Activated CD4-positive, alpha-beta T cell treated with anti-CD3 and anti-CD28 coated beads for 4 hours (primary cell): Measurements from ENCODE around the gene IL17C.

Experiments
- DNase-seq, 2 donors: peaks; one replicate each; pipeline ENCODE4 v3.0.0-alpha.2; 2020

IL17C gene

DNA sequence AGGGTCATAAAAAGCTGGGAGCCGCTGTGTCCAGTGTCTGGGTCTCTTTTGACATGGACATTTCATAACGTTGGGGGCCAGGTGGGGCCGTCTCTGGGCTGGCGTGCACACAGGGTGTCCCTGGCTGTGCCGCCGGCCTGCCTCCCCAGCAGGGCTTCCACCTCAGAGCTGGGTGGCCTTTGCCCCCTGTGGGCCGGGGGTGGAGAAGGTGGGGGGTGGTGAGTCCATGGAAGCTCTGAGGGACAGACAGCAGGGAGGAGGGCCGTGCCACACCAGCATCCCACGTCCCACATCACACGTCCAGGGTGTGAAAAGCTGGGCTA is 48.8 kb downstream of the IL17C start:
- no peak for DNase-seq

DNA sequence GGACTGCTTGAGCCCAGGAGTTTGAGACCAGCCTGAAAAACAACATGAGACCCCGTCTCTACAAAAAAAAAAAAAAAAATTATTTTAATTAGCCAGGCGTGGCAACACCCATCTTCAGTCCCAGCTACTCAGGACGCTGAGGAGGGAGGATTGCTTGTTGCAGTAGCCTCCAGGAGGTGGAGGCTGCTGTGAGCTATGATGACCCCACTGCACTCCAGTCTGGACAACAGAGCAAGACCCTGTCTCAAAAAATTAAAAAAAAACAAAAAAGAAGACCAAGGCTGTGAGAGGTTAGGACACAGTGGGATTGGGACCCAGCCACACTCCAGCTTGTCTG is 49.3 kb downstream of the IL17C start:
- no peak for DNase-seq

DNA sequence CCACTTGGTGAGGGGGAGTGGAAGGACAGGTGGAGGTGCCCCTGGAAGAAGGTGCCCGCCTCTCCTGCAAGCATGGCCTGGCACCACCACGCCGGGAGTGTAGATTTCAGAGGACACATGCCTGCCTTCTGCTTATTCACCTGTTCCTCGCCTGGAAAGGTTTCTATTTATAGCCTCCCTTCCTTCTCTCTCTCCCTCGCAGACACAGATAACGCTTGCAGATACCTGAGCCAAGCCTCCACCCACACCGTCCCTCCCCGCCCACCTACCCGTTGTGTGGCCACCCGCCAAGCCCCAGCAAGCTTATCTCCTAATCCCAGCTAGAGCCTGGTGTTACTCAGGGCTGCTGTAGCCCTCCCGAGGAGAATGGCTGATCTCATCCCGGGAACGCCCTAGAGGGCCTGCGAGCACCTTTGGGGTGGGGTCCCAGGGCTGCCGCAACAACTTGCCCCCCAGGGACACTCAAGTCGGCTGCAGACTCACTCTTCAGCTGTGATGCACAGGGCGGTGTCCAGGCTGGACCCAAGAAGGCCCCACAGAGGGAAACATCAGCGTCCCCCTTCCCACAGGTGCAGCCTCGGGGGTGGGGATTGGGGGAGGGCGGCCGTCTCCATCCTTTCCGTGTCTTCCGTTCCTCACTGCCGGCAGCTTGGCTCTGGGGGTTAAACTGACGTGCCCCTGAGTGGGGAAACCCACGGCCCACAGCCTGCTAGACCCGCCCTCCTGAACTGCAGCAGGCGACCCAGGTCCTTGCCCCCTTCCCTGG is 49.8 kb downstream of the IL17C start:
- no peak for DNase-seq
